ENCODE results near the gene TP53BP1.

TP53BP1 gene

GRCh38 chr15:43488790-43489189 is 4.2 kb downstream of the TP53BP1 start:
- DNase-seq = no peak

- no peak for DNase-seq
Measured at GRCh38 chr15:43487271-43487895, 5.6 kb downstream of the TP53BP1 start.

GRCh38 chr15:43484455-43484854 is 8.5 kb downstream of the TP53BP1 start:
- no peak for DNase-seq

- no peak for DNase-seq
Measured at GRCh38 chr15:43483297-43484128, 9.4 kb downstream of the TP53BP1 start.

- no peak for DNase-seq
Measured at GRCh38 chr15:43473885-43474284, 19.1 kb downstream of the TP53BP1 start.

- no peak for DNase-seq
Measured at GRCh38 chr15:43471975-43472374, 21.0 kb downstream of the TP53BP1 start.

GRCh38 chr15:43469867-43470266 is 23.1 kb downstream of the TP53BP1 start:
- no peak for DNase-seq

- DNase-seq = no peak
Measured at GRCh38 chr15:43465100-43465499, 27.9 kb downstream of the TP53BP1 start.

GRCh38 chr15:43463998-43464397 is 29.0 kb downstream of the TP53BP1 start:
- no peak for DNase-seq

GRCh38 chr15:43463507-43463906 is 29.4 kb downstream of the TP53BP1 start:
- no peak for DNase-seq

- DNase-seq = no peak
Measured at GRCh38 chr15:43449981-43450380, 43.0 kb downstream of the TP53BP1 start.

- DNase-seq = no peak
Measured at GRCh38 chr15:43446344-43446743, 46.6 kb downstream of the TP53BP1 start.

GRCh38 chr15:43441316-43441715 is 51.6 kb downstream of the TP53BP1 start:
- DNase-seq = no peak

- peak in 41 of 58 donors; percentile 2 to 81 (median 36) for DNase-seq
Measured at GRCh38 chr15:43440721-43441281, 52.2 kb downstream of the TP53BP1 start.

- DNase-seq = no peak
Measured at GRCh38 chr15:43439268-43439667, 53.7 kb downstream of the TP53BP1 start.

GRCh38 chr15:43436395-43436794 is 56.6 kb downstream of the TP53BP1 start:
- no peak for DNase-seq

GRCh38 chr15:43434446-43434845 is 58.5 kb downstream of the TP53BP1 start:
- DNase-seq = no peak

- no peak for DNase-seq
Measured at GRCh38 chr15:43433661-43434303, 59.2 kb downstream of the TP53BP1 start.

- no peak for DNase-seq
Measured at GRCh38 chr15:43433165-43433564, 59.8 kb downstream of the TP53BP1 start.

- DNase-seq = no peak
Measured at GRCh38 chr15:43429687-43430086, 63.3 kb downstream of the TP53BP1 start.

- no peak for DNase-seq
Measured at GRCh38 chr15:43423793-43424192, 69.2 kb downstream of the TP53BP1 start.

- DNase-seq = no peak
Measured at GRCh38 chr15:43420876-43421275, 72.1 kb downstream of the TP53BP1 start.

All from anterior cingulate cortex (tissue), 58 donors.